Activated CD4-positive, alpha-beta memory T cell treated with anti-CD3 and anti-CD28 coated beads, Interleukin-2, amount 10 ng/mL, durations not matched to agents 7 days and 5 days (primary cell): ENCODE data around the gene ZKSCAN1. TPM values are rescaled to one million over a fixed set of nuclear protein-coding genes. Genes with fewer than 3 reads are reported as not detected.

ENCODE experiments used
- CTCF ChIA-PET: fragments of 350-600 bp; sonication (Branson Sonifier 250); formaldehyde crosslinking; loops from one replicate; lab custom pipeline; 2021; ENCODE audit warnings: antibody characterized with exemption, inconsistent platforms; lab: Charles Lee
- POLR2A ChIA-PET: fragments of 350-600 bp; sonication (Branson Sonifier 250); formaldehyde crosslinking; loops from one replicate; lab custom pipeline; 2021; ENCODE audit warnings: antibody characterized with exemption; lab: Charles Lee
- DNase-seq: peaks from one replicate; pipeline ENCODE4 v3.0.0-alpha.2; 2020
- H3K27ac Mint-ChIP-seq: one replicate; pipeline ENCODE4 v1.8.0; 2021; ENCODE audit warnings: mild to moderate bottlenecking, mixed read lengths
- H3K27me3 Mint-ChIP-seq: one replicate; pipeline ENCODE4 v1.8.0; 2021; ENCODE audit warnings: mixed read lengths
- H3K36me3 Mint-ChIP-seq: one replicate; pipeline ENCODE4 v1.8.0; 2021; ENCODE audit warnings: low read depth, mixed read lengths
- H3K4me1 Mint-ChIP-seq: one replicate; pipeline ENCODE4 v1.8.0; 2021; ENCODE audit warnings: mixed read lengths
- H3K4me3 Mint-ChIP-seq: one replicate; pipeline ENCODE4 v1.8.0; 2021; ENCODE audit warnings: mild to moderate bottlenecking, mixed read lengths
- H3K9me3 Mint-ChIP-seq: one replicate; pipeline ENCODE4 v1.8.0; 2021; ENCODE audit warnings: mixed read lengths
- total RNA-seq, 2 experiments: library from RNA; stranded (reverse); gene quantifications; one replicate each; pipeline ENCODE4 v1.2.3, GENCODE V29; 2021

Gene ZKSCAN1
- total RNA-seq, 2 experiments from 2014 or later, result 63.1 to 65.5 TPM

GRCh38 chr7:100074841-100075240 is 59.4 kb downstream of the ZKSCAN1 start:
- POLR2A ChIA-PET, result interaction anchor here (1.0 to 1.1 kb wide), 2 partner anchors 14 to 156 kb away, joined by 3 to 4 read pairs; partner anchors contain the start of gene COPS6
- Mint-ChIP-seq H3K4me3 (no peak overlapping the region), H3K27me3 (no peaks in the 10 kb centered on the region), H3K27ac (no peak overlapping the region), H3K4me1 (peaks cover 11% of the 10 kb centered on the region), H3K36me3 (peaks cover 89% of the 10 kb centered on the region), H3K9me3 (peaks cover 42% of the 10 kb centered on the region)
- DNase-seq, result no peak
- CTCF ChIA-PET, result interaction anchor here (1.2 kb wide), 1 partner anchor 81 kb away, joined by 3 read pairs; no protein-coding TSS in a partner anchor

DNA sequence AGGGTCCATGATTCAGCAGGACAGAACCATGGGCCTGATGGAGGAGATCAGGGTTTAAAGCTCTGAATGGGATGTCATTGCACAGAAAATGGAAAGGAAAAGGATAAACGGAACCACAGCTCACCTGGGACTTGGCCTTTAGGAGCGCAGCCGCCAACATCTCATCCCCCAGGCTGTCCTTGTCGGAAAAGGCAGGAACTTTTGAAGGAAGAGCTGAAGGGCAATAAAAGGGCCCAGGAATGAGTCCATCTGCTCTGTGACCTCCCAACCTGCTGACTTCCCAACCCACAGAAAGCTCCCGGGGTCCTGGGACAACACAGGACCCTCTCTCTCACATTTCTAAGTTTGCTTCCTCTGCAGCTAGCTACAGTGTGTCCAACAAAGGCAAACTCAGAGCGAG is 60.0 kb downstream of the ZKSCAN1 start:
- Mint-ChIP-seq H3K4me1 (peaks cover 15% of the 10 kb centered on the region), H3K27me3 (no peaks in the 10 kb centered on the region), H3K36me3 (peaks cover 87% of the 10 kb centered on the region), H3K9me3 (peaks cover 39% of the 10 kb centered on the region), H3K27ac (no peak overlapping the region), H3K4me3 (no peak overlapping the region)
- no peak for DNase-seq
- CTCF ChIA-PET, result interaction anchor here (1.2 kb wide), 1 partner anchor 82 kb away, joined by 3 read pairs; no protein-coding TSS in a partner anchor
- POLR2A ChIA-PET, result interaction anchor here (1.0 to 1.1 kb wide), 2 partner anchors 13 to 157 kb away, joined by 3 to 4 read pairs; partner anchors contain the start of gene COPS6

GRCh38 chr7:100077205-100077604 is 61.8 kb downstream of the ZKSCAN1 start:
- DNase-seq, result no peak
- Mint-ChIP-seq H3K9me3 (peaks cover 21% of the 10 kb centered on the region), H3K36me3 (peaks cover 75% of the 10 kb centered on the region), H3K4me1 (peaks cover 26% of the 10 kb centered on the region), H3K4me3 (no peak overlapping the region), H3K27ac (no peak overlapping the region), H3K27me3 (no peaks in the 10 kb centered on the region)
- ChIA-PET POLR2A (no interaction called here), CTCF (interaction anchor here (0.6 kb wide), 1 partner anchor 8 kb away, joined by 3 read pairs; no protein-coding TSS in a partner anchor)

DNA sequence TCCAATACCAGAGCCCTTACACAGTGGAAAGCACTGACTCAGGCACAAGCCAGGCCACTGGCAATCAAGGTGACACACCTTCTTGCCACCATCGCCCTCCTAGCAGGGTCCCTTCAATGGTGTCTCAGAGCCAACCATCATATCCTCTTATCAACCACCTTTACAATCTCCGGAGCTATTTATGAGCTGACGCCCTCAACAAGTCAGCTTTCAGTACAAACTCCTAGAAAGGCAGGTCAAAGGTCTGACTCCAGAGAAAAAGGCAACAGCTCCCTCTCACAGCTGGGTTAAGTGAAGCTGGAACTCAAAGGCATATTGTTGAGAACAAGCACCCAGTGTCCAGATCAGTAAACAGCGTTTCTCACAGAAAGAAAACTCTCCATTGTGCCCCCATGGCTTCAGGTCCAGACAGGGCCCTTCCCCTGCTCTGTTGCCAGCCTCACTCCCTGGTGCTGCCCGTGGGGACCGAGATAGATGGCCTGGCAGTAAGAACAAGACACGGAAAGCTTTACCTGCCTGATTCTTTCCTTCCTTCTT is 63.7 kb downstream of the ZKSCAN1 start:
- Mint-ChIP-seq H3K4me1 (peaks cover 33% of the 10 kb centered on the region), H3K27me3 (peaks cover 3% of the 10 kb centered on the region), H3K9me3 (peaks cover 10% of the 10 kb centered on the region), H3K4me3 (peak overlapping the region; percentile 6), H3K36me3 (peaks cover 56% of the 10 kb centered on the region), H3K27ac (no peak overlapping the region)
- no peak for DNase-seq
- ChIA-PET CTCF (no interaction called here), POLR2A (interaction anchor here (1.0 kb wide), 1 partner anchor 64 kb away, joined by 3 read pairs; the partner anchor contains the start of gene ZKSCAN1)

DNA sequence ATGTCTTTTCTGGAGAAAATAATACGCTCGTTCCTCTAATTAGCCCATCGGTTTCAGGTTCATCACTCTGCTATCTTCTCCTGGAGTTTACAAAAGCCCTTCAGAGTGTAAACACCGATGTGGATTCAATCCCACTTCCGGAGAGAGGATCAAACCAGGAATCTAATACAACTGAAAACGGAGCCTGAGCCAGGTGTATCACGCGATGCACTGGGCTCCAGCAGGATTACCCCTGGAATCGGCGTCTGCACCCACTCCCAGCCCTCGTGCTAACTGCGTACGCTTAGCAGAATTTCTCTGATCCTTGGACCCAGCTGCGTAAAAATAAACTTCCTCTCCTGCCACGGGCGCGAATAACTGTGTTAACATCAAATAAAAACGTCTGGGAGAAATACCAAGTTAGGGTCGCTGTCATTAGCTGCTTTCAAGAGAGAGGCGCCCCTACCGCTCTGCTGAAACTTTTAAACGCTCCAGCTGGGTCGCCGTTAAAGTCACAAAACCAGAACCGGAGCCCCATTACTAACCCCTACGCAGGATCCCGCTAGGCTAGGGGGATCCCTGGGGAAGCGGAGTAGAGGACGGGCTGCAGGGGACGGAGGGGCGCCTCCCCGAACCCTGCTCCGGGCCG is 65.6 kb downstream of the ZKSCAN1 start:
- ChIA-PET CTCF (interaction anchor here (0.7 kb wide), 1 partner anchor 10 kb away, joined by 3 read pairs; no protein-coding TSS in a partner anchor), POLR2A (interaction anchor here (1.3 to 11.1 kb wide), 4 partner anchors 20 to 162 kb away, joined by 7 to 169 read pairs (median 12); partner anchors contain the start of genes AP4M1, MBLAC1, MCM7 and TRIM4)
- H3K9me3 Mint-ChIP-seq, result no peaks in the 10 kb centered on the region
- H3K4me1 Mint-ChIP-seq, result peaks cover 33% of the 10 kb centered on the region
- peaks cover 3% of the 10 kb centered on the region for H3K27me3 Mint-ChIP-seq
- peak overlapping the region; percentile 81 for H3K4me3 Mint-ChIP-seq
- H3K27ac Mint-ChIP-seq, result peak overlapping the region; percentile 79
- H3K36me3 Mint-ChIP-seq, result peaks cover 37% of the 10 kb centered on the region
- no peak for DNase-seq

DNA sequence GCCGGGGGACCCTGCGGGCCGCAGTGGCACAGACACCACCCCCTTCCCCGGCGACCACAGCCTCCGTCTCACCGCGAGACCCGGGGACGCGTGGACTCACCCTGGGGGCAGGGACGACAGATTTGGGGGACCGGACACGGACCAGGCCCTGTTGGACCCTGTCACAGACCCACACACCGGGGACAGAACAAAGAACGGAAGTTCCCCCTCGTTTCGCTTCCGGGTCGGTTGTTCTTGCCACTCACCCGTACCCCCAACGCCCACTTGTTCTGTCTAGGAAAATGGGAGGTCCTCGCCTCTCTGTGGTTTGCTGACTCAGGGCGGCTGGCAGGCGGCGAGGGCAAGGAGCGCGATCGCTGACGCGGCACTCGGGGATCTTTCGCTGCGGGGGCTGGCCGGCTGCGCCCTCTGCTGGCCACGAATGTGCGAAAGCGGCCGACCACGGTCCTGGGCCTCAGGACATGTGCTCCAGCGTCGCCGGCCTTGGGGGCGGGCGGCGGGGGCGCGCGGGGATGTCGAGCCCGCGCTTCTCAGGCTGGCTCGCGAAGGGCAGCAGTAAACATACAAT is 66.2 kb downstream of the ZKSCAN1 start, which contains the start of gene ZNF3:
TSS of gene ZNF3 (minus strand) at position 189 of the 568 bp plus-strand sequence. CDS start 4,366 bp downstream, outside the sequence.
- Mint-ChIP-seq H3K4me3 (peak within 1 kb of the TSS; percentile 81), H3K36me3 (peaks cover 31% of the 10 kb centered on the region), H3K9me3 (no peaks in the 10 kb centered on the region), H3K4me1 (peaks cover 33% of the 10 kb centered on the region), H3K27me3 (peaks cover 3% of the 10 kb centered on the region), H3K27ac (peak within 1 kb of the TSS; percentile 79)
- peak; percentile 98 for DNase-seq
- ChIA-PET POLR2A (interaction anchor here (0.8 to 11.1 kb wide), 9 partner anchors 11 to 354 kb away, joined by 3 to 169 read pairs (median 7); partner anchors contain the start of genes AP4M1, MBLAC1, MCM7 and TRIM4), CTCF (interaction anchor here (0.7 to 1.7 kb wide), 14 partner anchors 11 to 347 kb away, joined by 3 to 21 read pairs (median 4); partner anchors contain the start of genes AP4M1, MCM7 and ZSCAN21)

- Mint-ChIP-seq H3K4me3 (peak overlapping the region; percentile 81), H3K9me3 (no peaks in the 10 kb centered on the region), H3K4me1 (peaks cover 37% of the 10 kb centered on the region), H3K36me3 (peaks cover 22% of the 10 kb centered on the region), H3K27ac (no peak overlapping the region), H3K27me3 (peaks cover 3% of the 10 kb centered on the region)
- no peak for DNase-seq
- CTCF ChIA-PET, result interaction anchor here (0.6 to 1.7 kb wide), 18 partner anchors 9 to 623 kb away, joined by 3 to 21 read pairs (median 4); partner anchors contain the start of genes AP4M1, MCM7, POP7 and ZSCAN21
- POLR2A ChIA-PET, result interaction anchor here (0.6 to 11.1 kb wide), 11 partner anchors 10 to 347 kb away, joined by 3 to 169 read pairs (median 5); partner anchors contain the start of genes AP4M1, MBLAC1, MCM7 and MEPCE
Measured at GRCh38 chr7:100082978-100083377, 67.6 kb downstream of the ZKSCAN1 start.

GRCh38 chr7:100085515-100085914 is 70.1 kb downstream of the ZKSCAN1 start:
- no peak overlapping the region for H3K27ac Mint-ChIP-seq
- peaks cover 3% of the 10 kb centered on the region for H3K27me3 Mint-ChIP-seq
- no peak overlapping the region for H3K4me3 Mint-ChIP-seq
- CTCF ChIA-PET, result no interaction called here
- peaks cover 17% of the 10 kb centered on the region for H3K36me3 Mint-ChIP-seq
- POLR2A ChIA-PET, result interaction anchor here (0.7 to 11.1 kb wide), 3 partner anchors 10 to 166 kb away, joined by 3 to 169 read pairs (median 3); partner anchors contain the start of genes AP4M1, MCM7 and TRIM4
- peaks cover 41% of the 10 kb centered on the region for H3K4me1 Mint-ChIP-seq
- no peaks in the 10 kb centered on the region for H3K9me3 Mint-ChIP-seq
- DNase-seq, result no peak

- POLR2A ChIA-PET, result interaction anchor here (1.4 to 11.1 kb wide), 2 partner anchors 10 to 14 kb away, joined by 3 to 169 read pairs; partner anchors contain the start of genes AP4M1 and MCM7
- H3K36me3 Mint-ChIP-seq, result peaks cover 28% of the 10 kb centered on the region
- CTCF ChIA-PET, result interaction anchor here (0.6 to 1.4 kb wide), 2 partner anchors 54 to 321 kb away, joined by 3 to 4 read pairs; no protein-coding TSS in a partner anchor
- H3K27me3 Mint-ChIP-seq, result peaks cover 3% of the 10 kb centered on the region
- H3K9me3 Mint-ChIP-seq, result no peaks in the 10 kb centered on the region
- H3K4me1 Mint-ChIP-seq, result peaks cover 44% of the 10 kb centered on the region
- peak overlapping the region; percentile 28 for H3K4me3 Mint-ChIP-seq
- peak overlapping the region; percentile 4 for H3K27ac Mint-ChIP-seq
- no peak for DNase-seq
Measured at GRCh38 chr7:100087055-100087750, 71.8 kb downstream of the ZKSCAN1 start.

DNA sequence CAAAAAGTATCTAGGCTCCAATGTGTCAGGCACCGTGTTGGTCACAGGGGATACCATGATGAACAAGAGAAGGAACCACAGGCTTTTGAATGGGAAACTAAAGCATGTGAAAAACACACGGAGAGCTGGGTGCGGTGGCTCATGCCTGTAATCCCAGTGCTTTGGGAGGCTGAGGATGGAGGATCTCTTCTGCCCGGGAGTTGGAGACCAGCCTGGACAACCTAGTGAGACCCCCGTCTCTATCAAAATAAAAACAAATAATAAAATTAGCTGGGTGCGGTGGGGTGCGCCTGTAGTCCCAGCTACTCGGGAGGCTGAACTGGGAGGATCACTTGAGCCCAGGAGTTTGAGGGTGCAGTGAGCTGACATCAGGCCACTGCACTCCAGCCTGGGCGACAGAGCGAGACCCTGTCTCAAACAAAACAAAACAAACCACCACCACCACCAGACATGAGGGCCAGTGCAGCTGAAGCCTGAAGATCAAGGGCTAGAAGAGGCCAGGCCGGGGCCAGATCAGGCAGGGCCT is 72.8 kb downstream of the ZKSCAN1 start:
- H3K4me3 Mint-ChIP-seq, result peak overlapping the region; percentile 89
- peaks cover 38% of the 10 kb centered on the region for H3K36me3 Mint-ChIP-seq
- ChIA-PET CTCF (interaction anchor here (1.0 to 1.4 kb wide), 3 partner anchors 43 to 320 kb away, joined by 4 to 6 read pairs (median 4); no protein-coding TSS in a partner anchor), POLR2A (interaction anchor here (0.7 to 11.1 kb wide), 6 partner anchors 9 to 73 kb away, joined by 3 to 169 read pairs (median 4); partner anchors contain the start of genes AP4M1, MBLAC1, MCM7 and ZKSCAN1)
- DNase-seq, result no peak
- no peaks in the 10 kb centered on the region for H3K9me3 Mint-ChIP-seq
- H3K27ac Mint-ChIP-seq, result peak overlapping the region; percentile 83
- H3K27me3 Mint-ChIP-seq, result no peaks in the 10 kb centered on the region
- H3K4me1 Mint-ChIP-seq, result peaks cover 39% of the 10 kb centered on the region
